ENCODE results near the gene CCR6.
"Not testable (repeated sequence)": the region's sequence is repeated elsewhere in the genome, so short reads cannot be mapped to it uniquely, and the experiment has no call there.

The CCR6 gene

GRCh38 chr6:167165858-167166471 lies 43.1 kb downstream of the CCR6 start:
- no peak for DNase-seq (ENCODE audit: low read depth in 1 of 2, low spot score in 1 of 2)

GRCh38 chr6:167167699-167168098 lies 44.8 kb downstream of the CCR6 start:
- not testable (repeated sequence) for DNase-seq (ENCODE audit: low read depth in 1 of 2, low spot score in 1 of 2)

- DNase-seq (ENCODE audit: low read depth in 1 of 2, low spot score in 1 of 2) = not testable (repeated sequence)
Measured at GRCh38 chr6:167168296-167168695, 45.4 kb downstream of the CCR6 start.

- not testable (repeated sequence) for DNase-seq (ENCODE audit: low read depth in 1 of 2, low spot score in 1 of 2)
Measured at GRCh38 chr6:167169867-167170266, 47.0 kb downstream of the CCR6 start.

- not testable (repeated sequence) for DNase-seq (ENCODE audit: low read depth in 1 of 2, low spot score in 1 of 2)
Measured at GRCh38 chr6:167171300-167171699, 48.4 kb downstream of the CCR6 start.

- DNase-seq (ENCODE audit: low read depth in 1 of 2, low spot score in 1 of 2) = not testable (repeated sequence)
Measured at GRCh38 chr6:167172011-167172410, 49.1 kb downstream of the CCR6 start.

GRCh38 chr6:167177271-167177670 lies 54.4 kb downstream of the CCR6 start:
- DNase-seq (ENCODE audit: low read depth in 1 of 2, low spot score in 1 of 2) = not testable (repeated sequence)

- DNase-seq (ENCODE audit: low read depth in 1 of 2, low spot score in 1 of 2) = not testable (repeated sequence)
Measured at GRCh38 chr6:167178896-167179655, 56.2 kb downstream of the CCR6 start.

- DNase-seq (ENCODE audit: low read depth in 1 of 2, low spot score in 1 of 2) = not testable (repeated sequence)
Measured at GRCh38 chr6:167180086-167180485, 57.2 kb downstream of the CCR6 start.

- not testable (repeated sequence) for DNase-seq (ENCODE audit: low read depth in 1 of 2, low spot score in 1 of 2)
Measured at GRCh38 chr6:167181351-167181750, 58.5 kb downstream of the CCR6 start.

GRCh38 chr6:167182913-167183314 lies 60.0 kb downstream of the CCR6 start:
- not testable (repeated sequence) for DNase-seq (ENCODE audit: low read depth in 1 of 2, low spot score in 1 of 2)

GRCh38 chr6:167185101-167185500 lies 62.2 kb downstream of the CCR6 start:
- not testable (repeated sequence) for DNase-seq (ENCODE audit: low read depth in 1 of 2, low spot score in 1 of 2)

GRCh38 chr6:167187275-167187674 lies 64.4 kb downstream of the CCR6 start:
- not testable (repeated sequence) for DNase-seq (ENCODE audit: low read depth in 1 of 2, low spot score in 1 of 2)
